CD4-positive, alpha-beta T cell treated with Interleukin-17A for 4 hours (primary cell): ENCODE results near the gene C2orf81.
"Not testable (repeated sequence)": the region's sequence is repeated elsewhere in the genome, so short reads cannot be mapped to it uniquely, and the experiment has no call there.

Source experiments
- DNase-seq: peaks from one replicate; pipeline ENCODE4 v3.0.0-alpha.2; 2020; ENCODE audit warnings: mixed read lengths

Gene C2orf81

GRCh38 chr2:74421221-74421870, at the start of gene C2orf81, which contains the start of gene WDR54:
C2orf81 (minus strand) TSS chr2:74421619; CDS start chr2:74421560, 59 bp downstream.
WDR54 (plus strand) TSS chr2:74421730; CDS start chr2:74422154, 424 bp downstream.
- peak; percentile 97 for DNase-seq

GRCh38 chr2:74470742-74471141, 49.3 kb upstream of the C2orf81 start:
- not testable (repeated sequence) for DNase-seq

GRCh38 chr2:74464406-74464805, 43.0 kb upstream of the C2orf81 start:
- no peak for DNase-seq

GRCh38 chr2:74462786-74463105, 41.3 kb upstream of the C2orf81 start:
- no peak for DNase-seq

- DNase-seq = no peak
These were observed 40.8 kb upstream of the C2orf81 start for GRCh38 chr2:74462054-74462785.

GRCh38 chr2:74461187-74462053, 40.0 kb upstream of the C2orf81 start:
- no peak for DNase-seq

GRCh38 chr2:74460187-74460586, 38.8 kb upstream of the C2orf81 start:
- DNase-seq = not testable (repeated sequence)

GRCh38 chr2:74459503-74460118, 38.2 kb upstream of the C2orf81 start:
- not testable (repeated sequence) for DNase-seq

GRCh38 chr2:74458938-74459363, 37.5 kb upstream of the C2orf81 start:
- DNase-seq = no peak

GRCh38 chr2:74458132-74458937, 36.9 kb upstream of the C2orf81 start, which contains the start of gene WBP1:
WBP1 (plus strand) TSS chr2:74458438; CDS start chr2:74458603, 165 bp downstream.
- peak; percentile 98 for DNase-seq

GRCh38 chr2:74457549-74458131, 36.2 kb upstream of the C2orf81 start:
- peak; percentile 89 for DNase-seq

GRCh38 chr2:74457129-74457548, 35.7 kb upstream of the C2orf81 start:
- no peak for DNase-seq

GRCh38 chr2:74454654-74455511, 33.5 kb upstream of the C2orf81 start, which contains the start of gene INO80B:
INO80B (plus strand) TSS chr2:74455087; CDS start chr2:74455117, 30 bp downstream.
- DNase-seq = peak; percentile 98

GRCh38 chr2:74450570-74451190, 29.3 kb upstream of the C2orf81 start:
- DNase-seq = no peak

GRCh38 chr2:74448771-74449170, 27.4 kb upstream of the C2orf81 start:
- DNase-seq = no peak

GRCh38 chr2:74447230-74447999, 26.0 kb upstream of the C2orf81 start:
- DNase-seq = no peak

GRCh38 chr2:74444498-74445318, 23.3 kb upstream of the C2orf81 start:
- DNase-seq = no peak
